Fibroblast of lung (primary cell): ENCODE data around the gene NBPF19.
"Not testable (repeated sequence)": the region's sequence is repeated elsewhere in the genome, so short reads cannot be mapped to it uniquely, and the experiment has no call there.

ENCODE experiments used
- CTCF ChIP-seq, 2 donors: IDR thresholded peaks in 1 of 2; conservative IDR thresholded peaks in 1 of 2; 1 replicate in 1 of 2; 2 replicates in 1 of 2; pipeline ENCODE4 v1.5.1; 2011 to 2012; ENCODE audit warnings: low read length in 2 of 2, control low read depth in 1 of 2, inconsistent platforms in 1 of 2, low read depth in 1 of 2, mild to moderate bottlenecking in 1 of 2
- EZH2 ChIP-seq: IDR thresholded peaks from 2 replicates; pipeline ENCODE4 v1.5.1; 2012; ENCODE audit warnings: low read length, control low read depth, mild to moderate bottlenecking; ENCODE audit errors: missing control alignments

GRCh38 chr1:149572763-149573162 lies 97.9 kb downstream of the NBPF19 start:
- TF ChIP-seq CTCF (conservative IDR thresholded peaks at IDR 0.05 in 1 of 2, IDR thresholded peaks at IDR 0.05 in 1 of 2; ENCODE audit: low read depth in 1 of 2, low read length in 2 of 2); EZH2: not testable (repeated sequence)
